Testis (tissue), 2 donors: ENCODE measurements around the gene LRRK1.

Experiments
- POLR2A ChIP-seq: fragments of 450-650 bp; IDR thresholded peaks from one replicate; pipeline ENCODE4 v1.6.1; 2017; ENCODE audit warnings: antibody characterized with exemption, mild to moderate bottlenecking, moderate library complexity
- TF ChIP-seq, protein P1 (sequence below), 3 experiments: fragments of 450-650 bp in 2 of 3; fragments of 200-600 bp in 1 of 3; sonication (generic) in 1 of 3; IDR thresholded peaks; one replicate each; pipeline ENCODE4 v1.5.1; 2016 to 2019; ENCODE audit warnings: antibody characterized with exemption in 3 of 3, mild to moderate bottlenecking in 2 of 3, moderate library complexity in 1 of 3

DNA sequence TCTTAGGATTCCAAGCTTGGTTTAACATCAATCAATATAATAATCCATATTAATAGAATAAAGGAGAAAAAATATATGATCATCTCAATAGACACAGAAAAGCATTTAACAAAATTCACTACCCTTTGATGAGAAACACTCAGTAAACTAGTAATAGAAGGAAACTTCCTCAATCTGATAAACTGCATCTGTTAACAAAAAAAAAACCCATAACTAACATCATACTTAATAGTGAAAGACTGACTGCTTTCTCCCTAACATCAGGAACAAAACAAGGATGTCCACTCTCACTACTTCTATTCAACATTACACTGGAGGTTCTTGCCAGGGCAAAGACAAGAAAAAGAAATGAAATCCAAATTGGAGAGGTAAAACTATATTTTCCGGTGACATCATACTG is 30.5 kb downstream of the LRRK1 start:
- TF ChIP-seq, protein P1, sequence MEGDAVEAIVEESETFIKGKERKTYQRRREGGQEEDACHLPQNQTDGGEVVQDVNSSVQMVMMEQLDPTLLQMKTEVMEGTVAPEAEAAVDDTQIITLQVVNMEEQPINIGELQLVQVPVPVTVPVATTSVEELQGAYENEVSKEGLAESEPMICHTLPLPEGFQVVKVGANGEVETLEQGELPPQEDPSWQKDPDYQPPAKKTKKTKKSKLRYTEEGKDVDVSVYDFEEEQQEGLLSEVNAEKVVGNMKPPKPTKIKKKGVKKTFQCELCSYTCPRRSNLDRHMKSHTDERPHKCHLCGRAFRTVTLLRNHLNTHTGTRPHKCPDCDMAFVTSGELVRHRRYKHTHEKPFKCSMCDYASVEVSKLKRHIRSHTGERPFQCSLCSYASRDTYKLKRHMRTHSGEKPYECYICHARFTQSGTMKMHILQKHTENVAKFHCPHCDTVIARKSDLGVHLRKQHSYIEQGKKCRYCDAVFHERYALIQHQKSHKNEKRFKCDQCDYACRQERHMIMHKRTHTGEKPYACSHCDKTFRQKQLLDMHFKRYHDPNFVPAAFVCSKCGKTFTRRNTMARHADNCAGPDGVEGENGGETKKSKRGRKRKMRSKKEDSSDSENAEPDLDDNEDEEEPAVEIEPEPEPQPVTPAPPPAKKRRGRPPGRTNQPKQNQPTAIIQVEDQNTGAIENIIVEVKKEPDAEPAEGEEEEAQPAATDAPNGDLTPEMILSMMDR (IDR thresholded peaks at IDR 0.05) = no peak
- TF ChIP-seq POLR2A = no peak
